HG02973 (cell line): ENCODE measurements around the gene PTCH2.

Source experiments
- ATAC-seq: cut with Tn5 transposase; IDR thresholded peaks from one replicate; pipeline ENCODE4 v1.9.1; 2021; ENCODE audit warnings: moderate library complexity; ENCODE audit not compliant: unreplicated experiment

The PTCH2 gene

DNA sequence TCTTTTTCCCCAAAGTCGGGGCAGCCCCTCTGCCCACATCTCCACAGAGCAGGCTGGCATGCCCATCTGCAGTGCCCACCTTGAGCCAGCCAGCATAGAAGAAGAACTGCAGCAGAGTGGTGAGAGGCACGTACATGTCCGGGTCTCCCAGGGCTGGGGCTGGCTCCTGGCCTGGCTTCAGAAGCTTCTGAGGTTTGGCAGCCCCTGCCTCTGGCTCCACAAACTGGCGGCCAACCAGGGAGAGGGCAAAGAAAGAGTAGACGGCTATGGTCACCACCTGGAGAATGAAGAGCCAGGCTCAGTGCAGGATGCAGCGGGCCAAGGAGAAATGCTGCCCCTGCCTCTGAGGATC is 58.0 kb downstream of the PTCH2 start:
- ATAC-seq = no peak

DNA sequence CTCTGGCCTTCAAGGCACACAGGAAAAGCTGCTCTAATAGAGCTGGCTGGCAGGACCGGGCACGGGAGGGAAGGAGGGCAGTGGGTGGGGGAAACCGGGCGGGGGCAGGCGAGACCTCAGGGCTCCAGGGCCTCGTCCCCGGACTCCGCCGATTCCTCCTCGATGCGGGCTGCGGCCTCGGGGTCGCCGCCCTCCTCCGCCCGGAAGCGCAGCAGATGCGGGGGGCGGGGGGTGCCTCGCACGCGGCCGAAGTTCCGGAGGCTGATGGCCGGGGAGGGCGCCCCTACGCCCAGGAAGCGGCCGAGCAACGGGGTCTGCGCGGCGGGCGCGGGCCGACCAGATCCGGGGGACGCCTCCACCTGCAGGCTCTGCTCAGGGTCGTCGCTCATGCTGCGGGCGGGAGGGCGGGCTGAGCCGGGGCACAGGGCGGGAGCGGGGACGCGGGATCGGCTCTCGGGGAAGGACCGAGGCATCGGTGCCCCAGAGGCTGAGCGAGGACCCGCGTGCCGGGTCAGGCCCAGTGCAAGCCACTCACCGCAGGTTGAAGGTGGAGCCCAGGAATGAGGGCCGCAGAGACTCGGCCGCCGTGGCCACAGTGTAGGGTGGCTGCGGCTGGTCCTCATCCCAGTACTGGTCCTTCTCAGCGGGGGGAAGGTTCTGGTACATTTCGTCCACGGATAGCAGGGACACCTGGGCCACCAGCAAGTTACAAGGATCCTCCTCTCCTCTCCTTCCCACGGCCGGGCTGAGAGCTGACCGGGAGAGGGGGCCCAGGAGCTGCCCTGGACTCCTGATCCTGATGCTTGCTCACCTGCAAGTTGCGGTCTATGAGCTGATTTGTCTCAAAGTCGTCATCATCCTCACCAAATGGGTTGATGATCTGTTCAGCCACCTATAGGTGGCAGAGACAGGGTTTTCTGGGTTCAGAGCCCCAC is 58.7 kb downstream of the PTCH2 start:
- no peak for ATAC-seq

DNA sequence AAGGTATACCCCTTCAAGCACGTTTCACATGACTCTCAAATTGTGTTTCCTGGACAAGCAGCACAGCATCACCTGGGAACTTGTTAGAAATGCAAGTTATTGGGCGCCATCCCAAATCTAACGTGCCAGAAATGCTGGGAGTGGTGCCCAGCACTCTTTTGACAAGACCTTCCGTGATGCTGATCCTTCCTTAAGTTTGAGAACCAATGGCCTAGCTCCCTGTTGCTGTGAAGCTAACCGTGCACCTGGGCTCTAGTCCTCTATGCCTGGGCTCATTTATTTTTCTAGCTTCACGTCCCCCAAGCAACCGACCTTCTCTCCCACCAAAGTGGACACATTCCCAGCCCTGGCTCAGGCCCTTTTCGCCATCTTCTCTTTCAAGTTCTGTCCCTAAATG is 59.4 kb downstream of the PTCH2 start:
- ATAC-seq = no peak

DNA sequence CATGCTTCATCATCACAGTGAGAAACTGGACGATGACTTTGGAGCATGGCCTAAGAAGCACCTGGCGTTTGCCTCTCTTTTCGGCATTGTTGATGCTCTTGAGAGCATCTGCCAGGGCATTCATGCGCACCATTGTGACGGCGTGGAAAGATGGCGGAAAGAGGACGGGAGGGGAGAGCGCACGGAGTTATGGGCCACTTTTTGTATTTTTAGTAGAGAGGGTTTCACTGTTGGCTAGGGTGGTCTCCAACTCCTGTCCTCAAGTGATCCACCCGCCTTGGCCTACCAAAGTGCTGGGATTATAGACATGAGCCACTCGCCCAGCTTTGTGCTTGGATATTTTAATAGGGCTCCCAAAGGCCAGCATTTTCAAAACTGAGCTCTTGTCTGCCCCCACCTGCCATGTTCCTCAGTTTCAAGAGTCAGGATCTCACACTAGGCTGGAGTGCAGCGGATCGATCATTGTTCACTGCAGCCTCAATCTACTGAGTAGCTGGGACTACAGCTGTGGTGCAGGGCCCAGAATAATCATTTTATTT is 62.4 kb downstream of the PTCH2 start:
- no peak for ATAC-seq

DNA sequence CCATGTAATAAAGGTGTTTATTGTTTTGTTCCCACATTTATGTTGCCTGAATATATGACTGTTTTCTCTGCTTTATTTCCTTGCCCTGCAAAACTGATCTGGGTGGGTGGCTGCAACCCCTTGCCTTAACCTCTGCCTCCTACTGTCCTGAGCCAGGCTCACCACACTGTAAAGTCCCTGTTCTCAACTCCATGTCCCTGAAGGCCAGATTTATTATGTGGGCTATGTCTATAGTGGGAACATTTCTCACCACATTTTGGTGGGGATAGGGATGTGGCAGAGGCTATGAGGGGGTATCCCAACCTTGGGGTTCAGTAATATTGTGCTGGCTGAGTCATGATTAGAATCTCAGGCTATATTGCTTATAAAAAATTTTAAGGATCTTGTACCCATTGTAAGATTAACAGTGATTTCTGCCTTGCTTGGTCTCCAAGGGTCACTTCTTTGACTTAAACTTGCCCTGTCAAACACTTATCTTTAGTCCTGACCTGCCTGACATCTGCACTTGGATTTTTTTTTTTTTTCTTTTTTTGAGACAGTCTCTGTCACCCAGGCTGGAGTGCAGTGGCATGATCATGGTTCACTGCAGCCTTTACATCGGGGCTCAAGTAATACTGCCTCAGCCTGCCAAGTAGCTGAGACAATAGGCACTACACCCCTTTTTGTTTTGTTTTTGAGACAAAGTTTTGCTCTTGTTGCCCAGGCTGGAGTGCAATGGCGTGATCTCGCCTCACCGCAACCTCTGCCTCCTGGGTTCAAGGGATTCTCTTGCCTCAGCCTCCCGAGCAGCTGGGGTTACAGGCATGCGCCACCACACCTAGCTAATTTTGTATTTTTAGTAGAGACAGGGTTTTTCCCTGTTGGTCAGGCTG is 64.1 kb downstream of the PTCH2 start:
- ATAC-seq = no peak

DNA sequence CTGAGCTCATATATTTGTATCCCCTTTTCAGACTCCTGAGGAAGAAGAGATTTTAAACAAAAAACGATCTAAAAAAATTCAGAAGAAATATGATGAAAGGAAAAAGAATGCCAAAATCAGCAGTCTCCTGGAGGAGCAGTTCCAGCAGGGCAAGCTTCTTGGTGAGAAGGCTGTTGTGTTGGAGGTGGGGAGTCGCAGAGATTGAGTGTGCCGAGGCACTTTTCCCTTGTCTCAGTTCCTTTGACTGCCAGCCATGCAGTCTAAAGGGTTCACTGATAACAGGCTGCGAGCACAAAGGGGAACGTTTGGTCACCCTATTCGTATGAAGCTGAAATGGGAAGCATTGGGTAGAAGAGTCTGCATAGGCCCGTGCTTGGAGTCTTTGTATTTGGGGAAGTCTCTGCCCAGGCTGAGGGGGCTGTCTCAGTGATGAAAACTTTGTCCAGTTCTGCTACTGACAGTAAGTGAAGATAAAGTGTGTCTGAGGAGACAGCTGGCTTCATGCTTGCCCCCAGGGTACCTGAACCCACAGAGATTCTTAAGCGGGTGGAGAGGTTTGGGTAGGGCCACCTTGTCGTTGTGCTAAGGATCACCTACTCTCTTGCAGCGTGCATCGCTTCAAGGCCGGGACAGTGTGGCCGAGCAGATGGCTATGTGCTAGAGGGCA is 65.0 kb downstream of the PTCH2 start:
- ATAC-seq = no peak

DNA sequence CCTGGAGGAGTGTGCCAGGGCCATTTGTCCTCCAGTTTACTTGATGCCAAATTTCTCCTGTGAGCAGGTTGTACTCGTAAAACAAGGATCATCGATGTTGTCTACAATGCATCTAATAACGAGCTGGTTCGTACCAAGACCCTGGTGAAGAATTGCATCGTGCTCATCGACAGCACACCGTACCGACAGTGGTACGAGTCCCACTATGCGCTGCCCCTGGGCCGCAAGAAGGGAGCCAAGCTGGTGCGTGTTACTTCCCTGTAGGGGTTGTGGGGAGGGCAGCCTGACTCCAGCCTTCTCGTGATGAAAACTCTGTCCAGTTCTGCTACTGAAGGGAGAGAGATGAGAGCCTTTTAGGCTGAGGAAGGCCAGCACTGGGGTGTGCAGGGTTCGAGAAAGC is 65.5 kb downstream of the PTCH2 start:
- ATAC-seq = no peak

DNA sequence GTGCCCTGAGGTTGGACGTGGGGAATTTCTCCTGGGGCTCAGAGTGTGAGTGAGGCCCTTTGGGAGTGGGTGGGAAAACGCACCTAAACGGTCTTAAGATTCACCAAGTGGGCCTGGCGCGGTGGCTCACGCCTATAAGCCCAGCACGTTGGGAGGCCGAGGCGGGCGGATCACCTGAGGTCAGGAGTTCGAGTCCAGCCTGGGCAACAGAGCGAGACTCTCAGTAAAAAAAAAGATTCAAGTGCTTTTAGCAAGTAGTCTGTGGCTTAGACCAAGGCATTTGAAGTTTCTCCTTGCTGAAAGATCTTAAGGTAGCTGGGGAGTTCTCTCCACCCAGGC is 66.4 kb downstream of the PTCH2 start:
- ATAC-seq = no peak

DNA sequence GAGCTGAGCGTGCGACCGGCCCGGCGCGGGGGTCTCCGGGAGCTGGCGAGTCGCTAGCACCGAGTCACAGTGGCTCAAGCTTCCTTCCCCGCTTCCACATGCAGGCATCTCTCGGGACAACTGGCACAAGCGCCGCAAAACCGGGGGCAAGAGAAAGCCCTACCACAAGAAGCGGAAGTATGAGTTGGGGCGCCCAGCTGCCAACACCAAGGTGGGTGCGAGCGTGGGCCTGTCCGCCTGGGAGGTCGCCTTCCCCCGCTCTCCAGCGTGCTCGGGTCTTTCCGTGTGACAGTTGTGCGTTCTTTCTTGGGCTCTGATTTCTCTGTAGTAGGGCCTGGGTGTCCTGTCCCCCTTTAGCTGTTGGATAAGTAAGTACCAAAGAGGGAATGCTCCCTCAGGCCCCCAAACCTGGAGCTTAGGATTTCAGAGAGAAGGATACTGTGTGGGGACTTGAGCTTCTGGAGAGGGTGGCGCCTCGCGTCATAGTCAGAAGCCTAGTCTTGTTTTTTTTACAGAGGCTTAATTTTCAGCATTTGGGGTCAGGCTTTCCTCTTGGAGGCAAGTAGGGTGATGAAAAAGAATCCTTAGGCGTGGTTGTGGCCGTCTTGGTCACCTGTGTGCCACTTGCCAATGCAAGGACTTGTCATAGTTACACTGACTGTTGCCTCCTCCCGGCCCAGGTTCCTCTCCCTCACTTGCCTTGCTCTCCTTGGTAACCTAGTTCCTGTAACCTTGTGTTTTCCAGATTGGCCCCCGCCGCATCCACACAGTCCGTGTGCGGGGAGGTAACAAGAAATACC is 66.9 kb downstream of the PTCH2 start:
- no peak for ATAC-seq

DNA sequence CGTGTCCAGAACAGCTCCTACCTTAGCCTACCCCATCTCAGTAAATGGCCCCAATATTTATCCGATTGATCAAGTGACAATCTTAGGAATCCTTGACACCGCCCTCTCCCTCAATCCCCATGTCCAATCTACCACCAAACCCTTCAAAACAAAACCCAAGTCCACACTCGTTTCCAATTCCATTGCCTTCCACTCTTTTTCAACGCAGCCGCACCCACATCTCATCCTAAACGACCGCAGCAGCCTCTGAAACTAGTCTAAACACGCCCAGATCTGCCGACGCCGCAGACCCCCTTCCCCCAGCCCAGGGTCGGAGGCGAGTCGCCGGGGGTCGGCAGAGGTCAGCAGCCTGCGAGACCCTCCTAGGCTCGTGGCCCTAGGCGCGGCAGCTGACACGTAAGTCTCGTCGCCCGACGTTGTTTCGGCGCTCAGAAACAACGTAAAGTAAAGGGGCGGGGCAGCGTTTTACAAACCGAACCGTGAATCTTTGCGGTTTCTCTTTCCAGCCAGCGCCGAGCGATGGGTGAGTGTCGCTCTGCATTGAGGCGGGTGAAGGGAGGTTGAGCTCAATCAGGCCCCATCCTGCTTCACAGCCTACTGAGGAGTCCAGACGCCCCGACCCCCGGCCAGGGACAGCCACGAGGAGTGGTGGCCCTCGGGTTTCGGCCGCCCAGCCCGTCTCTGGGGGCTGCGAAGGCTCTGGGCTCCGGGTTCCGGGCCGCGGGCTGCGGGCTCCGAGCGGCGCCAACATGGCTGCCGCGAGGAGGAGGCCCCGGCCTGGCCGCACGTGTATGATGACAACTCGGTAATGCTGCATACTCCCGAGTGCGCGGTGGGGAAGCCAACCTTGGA is 67.7 kb downstream of the PTCH2 start, which contains the start of gene RPS8:
TSS of gene RPS8 (plus strand) at position 463 of the 852 bp plus-strand sequence. CDS start at position 520, 57 bp downstream.
- peak; percentile 71 for ATAC-seq
